ENCODE measurements around the gene USP33. TPM values are rescaled to one million over a fixed set of nuclear protein-coding genes. Genes with fewer than 3 reads are reported as not detected.

USP33 gene
- total and polyA plus RNA-seq, 9 of the 15 experiments (the other 6 are each of a cell fraction or from before 2014, with no cell fraction given), result 22.4 to 83.5 (median 44.7) TPM

- TF ChIP-seq RREB1 (CRISPR knock-in tag; IDR thresholded peaks at IDR 0.05), result no peak
- TF ChIP-seq ZNF277 (CRISPR knock-in tag; IDR thresholded peaks at IDR 0.05; ENCODE audit: borderline replicate concordance), result no peak
- TF ChIP-seq DPF2 (IDR thresholded peaks at IDR 0.05), result peak; percentile 42
- peak; percentile 62; the same call in 1 of the 2 replicates for TF ChIP-seq ZNF644 (tag; IDR thresholded peaks at IDR 0.05; ENCODE audit: low read depth)
- no peak for TF ChIP-seq ZNF146 (CRISPR knock-in tag; IDR thresholded peaks at IDR 0.05; ENCODE audit: unreplicated experiment)
- TF ChIP-seq PATZ1 (CRISPR knock-in tag; IDR thresholded peaks at IDR 0.05; ENCODE audit: borderline replicate concordance), result no peak
- TF ChIP-seq SIN3A (IDR thresholded peaks at IDR 0.05; ENCODE audit: borderline replicate concordance in 2 of 2, control insufficient read depth in 1 of 2, low read depth in 2 of 2, low read length in 2 of 2), result peak in 1 of 2 experiments; percentile 63; a peak in 1 of 4 replicates
- TF ChIP-seq THRA (IDR thresholded peaks at IDR 0.05), result no peak
- peak; percentile 64 for TF ChIP-seq SP1 (CRISPR knock-in tag; IDR thresholded peaks at IDR 0.05)
- no peak for TF ChIP-seq ZNF696 (CRISPR knock-in tag; conservative IDR thresholded peaks at IDR 0.05)
- TF ChIP-seq ASH1L (IDR thresholded peaks at IDR 0.05; ENCODE audit: borderline replicate concordance, low read depth, partially characterized antibody), result no peak
- TF ChIP-seq CBX3 (IDR thresholded peaks at IDR 0.05; ENCODE audit: borderline replicate concordance in 1 of 2, low read length in 2 of 2), result peak in 1 of 2 experiments; percentile 27; a peak in 1 of 3 replicates
- TF ChIP-seq TOE1 (IDR thresholded peaks at IDR 0.05; ENCODE audit: borderline replicate concordance), result peak; percentile 29; the same call in 1 of the 2 replicates
- 0 out of 2 replicates have a peak, but pooled peaks have one; percentile 40 for TF ChIP-seq TOE1 (CRISPR knock-in tag; IDR thresholded peaks at IDR 0.05; ENCODE audit: borderline replicate concordance, low read depth)
Measured at GRCh38 chr1:77759071-77760028, at the start of gene USP33 (continued).
